ENCODE measurements around the gene SIK3. TPM values are rescaled to one million over a fixed set of nuclear protein-coding genes. Genes with fewer than 3 reads are reported as not detected.

SIK3 gene
- total RNA-seq, 1 donor from 2014 or later: 88.4 TPM

- ChIA-PET CTCF (no interaction called here), POLR2A (interaction anchor here (0.6 kb wide), 1 partner anchor 953 kb away, joined by 4 read pairs; no protein-coding TSS in a partner anchor)
- DNase-seq: no peak
- no peak for ATAC-seq (ENCODE audit: low read depth)
- H3K36me3 Mint-ChIP-seq (ENCODE audit: low read depth): no peaks in the 10 kb centered on the region
- intact Hi-C loops (cut with micrococcal nuclease): no loop called here
- H3K4me3 Mint-ChIP-seq: no peak overlapping the region
- no peak overlapping the region for H3K27ac Mint-ChIP-seq
- no peaks in the 10 kb centered on the region for H3K4me1 Mint-ChIP-seq
- no peaks in the 10 kb centered on the region for H3K9me3 Mint-ChIP-seq
- peaks cover 5% of the 10 kb centered on the region for H3K27me3 Mint-ChIP-seq
- no peak for TF ChIP-seq CTCF (IDR thresholded peaks at IDR 0.05)
These were observed 269.4 kb downstream of the SIK3 start for GRCh38 chr11:116828632-116829524.

- no peaks in the 10 kb centered on the region for H3K36me3 Mint-ChIP-seq (ENCODE audit: low read depth)
- H3K4me3 Mint-ChIP-seq: no peak overlapping the region
- ATAC-seq (ENCODE audit: low read depth) (no peak), DNase-seq (no peak)
- H3K27ac Mint-ChIP-seq: no peak overlapping the region
- H3K27me3 Mint-ChIP-seq: peaks cover 5% of the 10 kb centered on the region
- TF ChIP-seq CTCF (IDR thresholded peaks at IDR 0.05): no peak
- no peaks in the 10 kb centered on the region for H3K9me3 Mint-ChIP-seq
- intact Hi-C loops (cut with micrococcal nuclease): no loop called here
- CTCF ChIA-PET: no interaction called here
- POLR2A ChIA-PET: no interaction called here
- H3K4me1 Mint-ChIP-seq: no peaks in the 10 kb centered on the region
These were observed 270.8 kb downstream of the SIK3 start for GRCh38 chr11:116827461-116827860.

- no peak overlapping the region for H3K27ac Mint-ChIP-seq
- no peak for DNase-seq
- POLR2A ChIA-PET: no interaction called here
- peaks cover 5% of the 10 kb centered on the region for H3K27me3 Mint-ChIP-seq
- no peak for ATAC-seq (ENCODE audit: low read depth)
- no peaks in the 10 kb centered on the region for H3K9me3 Mint-ChIP-seq
- intact Hi-C loops (cut with micrococcal nuclease): no loop called here
- H3K4me1 Mint-ChIP-seq: no peaks in the 10 kb centered on the region
- CTCF ChIA-PET: no interaction called here
- no peak overlapping the region for H3K4me3 Mint-ChIP-seq
- TF ChIP-seq CTCF (IDR thresholded peaks at IDR 0.05): no peak
- no peaks in the 10 kb centered on the region for H3K36me3 Mint-ChIP-seq (ENCODE audit: low read depth)
These were observed 271.3 kb downstream of the SIK3 start for GRCh38 chr11:116826751-116827431.

GRCh38 chr11:116825854-116826750, 272.1 kb downstream of the SIK3 start:
- DNase-seq: no peak
- no peaks in the 10 kb centered on the region for H3K4me1 Mint-ChIP-seq
- CTCF ChIA-PET: no interaction called here
- H3K4me3 Mint-ChIP-seq: no peak overlapping the region
- intact Hi-C loops (cut with micrococcal nuclease): no loop called here
- H3K9me3 Mint-ChIP-seq: no peaks in the 10 kb centered on the region
- peaks cover 5% of the 10 kb centered on the region for H3K27me3 Mint-ChIP-seq
- no peak overlapping the region for H3K27ac Mint-ChIP-seq
- H3K36me3 Mint-ChIP-seq (ENCODE audit: low read depth): no peaks in the 10 kb centered on the region
- ATAC-seq (ENCODE audit: low read depth): no peak
- TF ChIP-seq CTCF (IDR thresholded peaks at IDR 0.05): no peak
- POLR2A ChIA-PET: no interaction called here
